Large intestine (tissue), 3 donors: ENCODE results near the gene TET2. TPM values are rescaled to one million over a fixed set of nuclear protein-coding genes. Genes with fewer than 3 reads are reported as not detected.

Experiments
- DNase-seq, 2 donors: peaks; one replicate each; pipeline versions ENCODE4 v3.0.0 to v3.0.0-alpha.2; 2013
- H3K27ac ChIP-seq: one replicate; pipeline ENCODE4 v1.5.1; 2013; ENCODE audit warnings: low read length
- H3K27me3 ChIP-seq: 2 replicates; pipeline ENCODE4 v1.6.1; 2013; ENCODE audit warnings: low read length; ENCODE audit not compliant: control insufficient read depth, insufficient read depth
- H3K36me3 ChIP-seq: 2 replicates; pipeline ENCODE4 v1.6.1; 2013; ENCODE audit warnings: low read length; ENCODE audit not compliant: control insufficient read depth, insufficient read depth
- H3K4me1 ChIP-seq: one replicate; pipeline ENCODE4 v1.6.1; 2013; ENCODE audit warnings: low read length; ENCODE audit not compliant: control insufficient read depth, insufficient read depth
- H3K4me3 ChIP-seq: one replicate; pipeline ENCODE4 v1.5.1; 2013; ENCODE audit warnings: low read length
- H3K9me3 ChIP-seq: one replicate; pipeline ENCODE4 v1.6.1; 2013; ENCODE audit warnings: mild to moderate bottlenecking, low read depth, low read length, moderate library complexity; ENCODE audit not compliant: control insufficient read depth
- WGBS: methylation state at CpG from one replicate; pipeline ENCODE4 v1.1.5; 2013; ENCODE audit warnings: low lambda C conversion rate; ENCODE audit not compliant: insufficient coverage; 5-methylcytosine and 5-hydroxymethylcytosine counted together
- polyA plus RNA-seq: library from polyadenylated mRNA; unstranded; fragments of 120-200 nt; gene quantifications from one replicate; pipeline ENCODE4 v1.2.1, GENCODE V29; 2013

TET2 gene
- polyA plus RNA-seq, 1 donor, result 18.7 TPM

GRCh38 chr4:105327222-105327621 lies 180.5 kb downstream of the TET2 start:
- H3K4me1 ChIP-seq, result no peaks in the 10 kb centered on the region
- WGBS, result no CpG with 5 or more reads among the region's 2 CpGs
- no peak overlapping the region for H3K4me3 ChIP-seq
- H3K27me3 ChIP-seq, result no peaks in the 10 kb centered on the region
- H3K9me3 ChIP-seq, result no peaks in the 10 kb centered on the region
- no peak overlapping the region for H3K27ac ChIP-seq
- no peaks in the 10 kb centered on the region for H3K36me3 ChIP-seq
- DNase-seq, result no peak

DNA sequence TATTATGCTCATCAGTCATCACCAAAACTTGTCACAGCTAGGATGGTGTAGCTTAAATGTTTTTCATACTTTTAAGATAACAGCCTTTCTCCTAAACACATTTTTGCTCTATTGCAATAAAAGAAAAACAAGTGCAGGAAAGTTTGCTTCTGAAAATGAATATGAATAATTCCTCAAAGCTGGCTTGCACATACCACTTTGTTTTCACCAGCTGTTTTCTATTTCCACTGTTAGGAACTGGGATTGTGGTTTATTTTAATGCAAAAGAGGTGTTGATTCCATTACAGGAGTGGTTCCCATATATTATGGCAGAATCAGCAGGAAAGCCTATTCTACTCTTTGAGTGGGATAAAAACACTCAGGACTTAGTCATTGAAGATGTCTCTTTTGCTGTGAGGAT lies 181.3 kb downstream of the TET2 start:
- Histone ChIP-seq H3K27me3 (no peaks in the 10 kb centered on the region), H3K27ac (no peak overlapping the region), H3K36me3 (no peaks in the 10 kb centered on the region), H3K4me3 (no peak overlapping the region), H3K9me3 (no peaks in the 10 kb centered on the region), H3K4me1 (no peaks in the 10 kb centered on the region)
- DNase-seq, result no peak

DNA sequence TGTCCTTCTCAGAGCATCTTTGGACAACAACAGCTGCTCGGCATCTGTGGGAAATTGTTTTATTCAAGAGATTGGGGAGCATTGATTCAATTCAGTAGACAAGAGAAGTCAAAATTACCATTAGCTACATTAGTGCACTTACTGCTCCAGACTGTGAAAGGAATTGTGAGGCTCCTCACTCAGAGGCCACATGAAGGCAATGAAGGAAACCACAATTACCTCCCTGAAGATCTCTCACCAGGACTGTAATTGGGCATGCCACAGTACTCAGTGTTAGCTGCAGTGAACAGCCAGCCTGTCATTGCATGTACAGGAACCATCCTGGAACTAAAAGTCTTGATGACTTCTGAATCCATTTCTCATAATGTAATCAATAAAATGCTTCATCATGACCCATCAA lies 182.4 kb downstream of the TET2 start:
- no peaks in the 10 kb centered on the region for H3K27me3 ChIP-seq
- H3K27ac ChIP-seq, result no peak overlapping the region
- H3K9me3 ChIP-seq, result no peaks in the 10 kb centered on the region
- no CpG with 5 or more reads among the region's 1 CpG for WGBS
- no peak for DNase-seq
- H3K36me3 ChIP-seq, result no peaks in the 10 kb centered on the region
- no peaks in the 10 kb centered on the region for H3K4me1 ChIP-seq
- no peak overlapping the region for H3K4me3 ChIP-seq
